ENCODE results near the gene C17orf50.

C17orf50 gene

GRCh38 chr17:35752945-35753764, 7.5 kb upstream of the C17orf50 start, which contains the start of gene GAS2L2:
Gene GAS2L2 (minus strand): TSS chr17:35753239. CDS start chr17:35752850, 389 bp downstream.
- DNase-seq (ENCODE audit: low spot score) = no peak

- no peak for DNase-seq (ENCODE audit: low spot score)
Observed at GRCh38 chr17:35757243-35757642, 3.4 kb upstream of the C17orf50 start.

GRCh38 chr17:35761601-35762000, 914 bp downstream of the C17orf50 start:
- DNase-seq (ENCODE audit: low spot score) = no peak

- no peak for DNase-seq (ENCODE audit: low spot score)
Observed at GRCh38 chr17:35763767-35764122, 3.1 kb downstream of the C17orf50 start.

- peak; percentile 96 for DNase-seq (ENCODE audit: low spot score)
Observed at GRCh38 chr17:35764123-35764991, 3.7 kb downstream of the C17orf50 start.

- DNase-seq (ENCODE audit: low spot score) = no peak
Observed at GRCh38 chr17:35765086-35765710, 4.5 kb downstream of the C17orf50 start.

DNA sequence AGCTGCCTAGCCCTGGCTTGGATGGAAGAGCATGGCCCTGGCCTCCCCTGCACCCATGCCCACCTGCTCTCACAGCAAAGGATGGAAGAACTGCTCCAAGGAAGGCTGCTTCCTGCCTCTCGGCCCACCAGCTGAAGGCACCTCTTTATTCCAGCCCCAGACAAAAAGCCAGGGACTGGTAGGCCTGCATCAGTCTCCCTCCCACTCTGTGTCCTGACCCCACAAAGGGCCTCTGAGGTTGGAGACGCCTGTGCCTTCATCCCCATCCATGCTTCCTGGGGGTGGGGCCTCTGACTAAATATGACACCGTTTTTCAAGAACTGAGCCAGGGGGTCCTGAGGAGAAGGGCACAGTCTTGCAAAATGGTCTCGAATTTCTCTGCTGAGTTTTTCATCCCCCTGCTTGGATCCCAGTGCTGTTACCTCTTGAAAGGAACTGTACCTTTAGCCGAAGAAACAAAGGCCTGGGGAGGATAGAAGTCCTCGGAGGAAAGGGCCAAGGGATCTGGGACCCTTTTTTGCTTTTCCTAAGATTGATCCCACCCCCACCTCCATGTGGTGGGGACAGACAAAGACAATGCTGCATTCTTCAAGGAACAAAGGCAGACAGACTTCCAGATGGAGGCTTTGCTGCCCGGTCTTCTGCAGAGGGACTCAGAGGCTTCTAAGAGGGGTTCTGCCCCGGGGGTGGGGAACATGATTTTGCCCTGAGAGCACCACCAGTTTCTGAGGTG, 5.2 kb downstream of the C17orf50 start:
- DNase-seq (ENCODE audit: low spot score) = no peak

GRCh38 chr17:35766489-35766877, 5.8 kb downstream of the C17orf50 start:
- no peak for DNase-seq (ENCODE audit: low spot score)

DNA sequence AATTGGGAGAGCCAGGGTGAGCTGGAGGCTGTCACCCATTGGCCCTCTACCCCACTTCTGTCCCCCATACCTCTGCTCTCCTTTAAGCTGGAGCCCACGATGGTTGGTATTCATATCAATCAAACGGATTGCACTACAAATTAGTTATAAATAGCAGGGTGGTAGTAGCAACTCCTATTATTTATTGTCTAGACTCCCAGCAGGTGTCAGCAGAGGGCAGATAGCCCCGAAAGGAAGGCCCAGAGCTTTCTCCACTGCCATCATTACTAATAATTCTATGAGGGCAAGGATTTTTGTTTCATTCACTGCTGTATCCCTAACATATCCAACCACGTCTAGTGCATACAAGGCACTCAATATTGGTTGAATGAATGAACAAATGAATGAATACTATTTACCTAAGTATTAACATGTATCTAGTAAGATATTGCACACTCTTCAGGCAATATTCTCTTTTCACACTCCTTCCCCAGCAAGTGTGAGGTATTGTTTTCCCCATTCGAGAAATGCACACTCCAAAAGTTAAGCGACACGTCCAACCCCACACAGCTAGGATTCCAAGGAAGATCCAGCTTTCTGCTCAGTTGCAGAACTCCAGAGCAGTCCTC, 6.3 kb downstream of the C17orf50 start:
- DNase-seq (ENCODE audit: low spot score) = peak; percentile 86

GRCh38 chr17:35768797-35769196, 8.1 kb downstream of the C17orf50 start:
- no peak for DNase-seq (ENCODE audit: low spot score)

DNA sequence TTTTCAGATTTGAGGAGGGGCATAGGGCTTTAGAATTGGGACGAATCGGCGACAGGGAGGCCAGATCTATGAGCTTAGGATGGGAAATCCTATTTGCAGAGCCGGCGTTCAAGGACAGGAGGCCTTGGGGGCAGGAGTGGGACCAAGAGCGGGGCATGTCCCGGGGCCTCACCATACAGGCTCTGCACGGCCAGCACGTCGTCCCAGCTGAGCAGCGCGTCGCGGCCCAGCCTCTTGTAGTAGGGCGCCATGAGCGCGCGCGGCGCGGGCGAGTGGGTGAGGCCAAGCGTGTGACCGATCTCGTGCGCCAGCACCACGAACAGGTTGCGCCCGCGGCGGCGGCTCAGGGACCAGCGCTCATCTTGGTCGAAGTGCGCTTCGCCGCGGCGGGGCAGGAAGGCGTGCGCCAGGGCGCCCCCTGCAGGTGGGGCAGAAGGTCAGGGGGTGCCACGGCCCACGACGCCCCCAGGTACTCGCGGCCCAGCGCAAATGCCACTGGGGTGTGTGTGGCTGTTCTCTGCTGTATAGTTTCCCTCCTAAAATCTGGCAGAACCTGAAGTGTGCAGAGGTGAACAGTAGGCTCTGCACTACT, 9.3 kb downstream of the C17orf50 start:
- DNase-seq (ENCODE audit: low spot score) = no peak

- DNase-seq (ENCODE audit: low spot score) = no peak
Observed at GRCh38 chr17:35773129-35773528, 12.4 kb downstream of the C17orf50 start.

DNA sequence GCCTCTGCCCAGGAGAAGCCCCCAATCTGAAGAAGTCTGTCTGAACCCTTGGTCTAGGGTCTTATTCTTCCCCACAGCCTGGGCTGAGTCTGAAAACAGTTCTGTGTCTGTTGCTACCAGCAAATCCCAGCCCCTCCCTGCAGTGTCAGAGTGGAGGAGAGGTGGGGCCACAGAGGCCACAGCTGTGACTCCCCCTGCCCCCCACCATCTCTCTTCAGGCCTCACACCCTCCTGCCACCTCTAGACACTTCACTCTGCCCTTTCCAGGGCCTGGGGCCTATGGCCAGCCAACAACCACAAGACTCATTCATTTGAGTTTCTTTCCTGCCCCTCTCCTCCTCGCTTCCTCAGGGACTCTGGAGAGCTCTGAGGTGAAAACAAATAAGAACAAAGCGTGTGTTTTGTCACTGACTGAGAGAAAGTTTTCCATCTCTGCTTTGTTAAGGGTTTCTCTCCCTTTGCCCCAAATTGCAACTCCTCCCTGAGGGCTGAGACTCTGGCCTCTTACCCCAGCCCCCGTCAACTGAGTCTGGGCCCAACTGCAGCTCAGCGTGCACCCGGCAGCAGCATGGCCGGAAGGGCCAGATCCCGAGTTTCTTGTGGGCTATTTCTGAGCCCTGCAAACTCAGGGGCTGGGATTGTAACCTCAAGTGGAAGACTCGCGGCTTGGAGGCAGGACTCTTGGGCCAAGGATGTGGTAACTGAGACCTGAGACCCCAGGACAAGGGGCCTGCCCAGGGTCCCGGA, 13.2 kb downstream of the C17orf50 start:
- no peak for DNase-seq (ENCODE audit: low spot score)

DNA sequence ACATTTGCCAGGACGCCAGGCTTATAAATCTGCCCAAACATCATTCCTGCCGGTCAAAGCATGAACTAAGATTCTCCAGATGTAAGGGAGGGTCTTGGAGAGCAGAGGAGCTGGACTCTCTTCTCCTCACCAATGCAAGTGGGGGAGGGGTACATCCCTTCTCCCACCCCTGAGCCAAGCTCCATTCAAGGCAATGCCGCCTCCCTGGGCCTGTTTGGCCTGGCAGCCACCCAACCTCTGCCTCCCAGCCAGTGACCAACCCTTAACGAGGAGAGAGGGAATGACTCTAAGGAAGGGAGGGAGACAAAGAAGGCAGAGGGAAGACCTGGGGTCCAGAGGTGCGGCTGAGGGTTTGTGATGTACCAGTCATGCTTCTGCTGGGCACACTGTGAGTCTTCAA, 13.8 kb downstream of the C17orf50 start:
- DNase-seq (ENCODE audit: low spot score) = peak; percentile 67

- DNase-seq (ENCODE audit: low spot score) = no peak
Observed at GRCh38 chr17:35775039-35775438, 14.4 kb downstream of the C17orf50 start.

DNA sequence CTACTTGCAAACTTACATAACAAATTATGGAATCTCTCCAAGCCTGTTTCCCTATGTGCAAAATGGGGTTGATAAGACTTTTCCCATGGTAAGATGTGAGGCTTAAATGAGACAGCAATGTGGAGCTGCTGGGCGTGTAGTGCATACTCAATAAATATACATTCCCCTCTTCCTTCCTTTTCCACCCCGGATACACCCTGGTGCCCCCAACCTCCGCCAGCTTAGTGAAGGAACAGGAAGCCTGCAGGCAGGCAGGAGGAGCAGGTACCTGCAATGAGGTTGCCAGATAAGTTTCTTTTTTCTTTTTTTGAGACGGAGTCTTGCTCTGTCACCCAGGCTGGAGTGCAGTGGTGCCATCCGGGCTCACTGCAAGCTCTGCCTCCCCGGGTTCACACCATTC, 14.9 kb downstream of the C17orf50 start:
- DNase-seq (ENCODE audit: low spot score) = no peak

GRCh38 chr17:35778641-35779196, 18.0 kb downstream of the C17orf50 start:
- no peak for DNase-seq (ENCODE audit: low spot score)

DNA sequence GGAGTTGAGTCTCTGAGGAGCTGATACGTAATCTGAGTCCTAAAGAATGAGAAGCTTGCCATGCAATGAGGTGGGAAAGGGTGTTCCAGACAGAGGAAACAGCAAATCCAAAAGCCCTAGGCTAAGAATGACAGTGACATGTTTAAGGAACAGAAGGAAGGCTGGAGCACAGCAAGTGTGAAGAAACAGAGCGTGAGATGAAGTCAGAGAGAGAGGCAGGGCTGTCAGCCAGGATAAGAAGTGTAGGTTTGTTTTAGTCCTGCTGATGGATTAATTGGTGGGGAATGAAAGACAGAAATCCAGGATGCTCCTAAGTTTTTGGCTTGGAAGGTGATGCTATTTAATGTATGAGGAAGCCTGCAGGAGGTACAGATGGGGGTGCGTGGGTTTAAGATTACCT, 20.3 kb downstream of the C17orf50 start:
- no peak for DNase-seq (ENCODE audit: low spot score)

DNA sequence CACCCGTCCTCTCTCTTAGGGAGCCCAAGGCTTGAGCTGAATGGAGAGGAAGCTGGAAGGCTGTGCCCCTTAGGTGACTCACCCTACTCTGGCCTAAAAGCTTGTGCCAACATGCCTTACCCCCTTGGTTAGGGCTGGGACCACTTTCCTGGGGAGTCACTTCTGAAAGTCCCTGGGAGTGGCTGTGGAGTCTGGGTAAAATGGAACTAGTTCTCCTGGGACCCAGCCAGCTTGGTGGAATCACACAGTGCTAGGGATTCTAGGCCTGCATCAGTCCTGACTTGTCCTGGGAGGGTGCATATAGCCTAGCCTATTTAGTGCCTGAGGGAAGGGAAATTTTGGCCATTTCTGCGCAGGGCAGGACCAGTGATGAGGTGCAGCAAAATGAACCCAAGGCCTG, 24.2 kb downstream of the C17orf50 start:
- DNase-seq (ENCODE audit: low spot score) = no peak

- DNase-seq (ENCODE audit: low spot score) = no peak
Observed at GRCh38 chr17:35786941-35787432, 26.3 kb downstream of the C17orf50 start.
